SK-N-SH (cell line): ENCODE data around the gene TSPAN3. TPM values are rescaled to one million over a fixed set of nuclear protein-coding genes. Genes with fewer than 3 reads are reported as not detected.

Source experiments
- CTCF ChIA-PET: fragments of 300-600, 350-600 bp; formaldehyde crosslinking; extraction: SDS; loops from one replicate; lab custom pipeline; 2021; lab: Yijun Ruan, JAX
- POLR2A ChIA-PET: fragments of 350-600 bp; sonication (Branson Sonifier 250); formaldehyde crosslinking; extraction: SDS; loops from one replicate; lab custom pipeline; 2020; ENCODE audit warnings: antibody characterized with exemption, inconsistent platforms; lab: Yijun Ruan, JAX
- DNase-seq: peaks from one replicate; pipeline ENCODE4 v3.0.0; 2012
- H2AFZ ChIP-seq: fragments of 200-600 bp; sonication (generic); 2 replicates; pipeline ENCODE4 v1.8.1; 2016; ENCODE audit warnings: antibody characterized with exemption, mild to moderate bottlenecking, low read depth
- H3F3A ChIP-seq: fragments of 200-600 bp; sonication (generic); replicated peaks from 2 replicates; pipeline ENCODE3; 2016; ENCODE audit warnings: antibody characterized with exemption, mild to moderate bottlenecking; ENCODE audit not compliant: insufficient read depth
- H3K27ac ChIP-seq, 2 experiments: fragments of 200-500 bp in 1 of 2; fragments of 200-600 bp in 1 of 2; sonication (Bioruptor generic) in 1 of 2; sonication (generic), shearing (Covaris generic) in 1 of 2; 2 replicates each; pipeline versions ENCODE4 v1.5.1 to v1.6.1; 2014 to 2016; ENCODE audit warnings: low read depth in 2 of 2, inconsistent platforms in 1 of 2, low read length in 1 of 2, mild to moderate bottlenecking in 1 of 2, mixed read lengths in 1 of 2
- H3K27me3 ChIP-seq: fragments of 200-600 bp; sonication (generic), shearing (Covaris generic); 2 replicates; pipeline ENCODE4 v1.6.1; 2016; ENCODE audit warnings: mixed run types; ENCODE audit not compliant: insufficient read depth
- H3K36me3 ChIP-seq, 2 experiments: fragments of 200-500 bp in 1 of 2; fragments of 200-600 bp in 1 of 2; sonication (Bioruptor generic) in 1 of 2; sonication (generic) in 1 of 2; replicated peaks in 1 of 2; 2 replicates each; pipeline versions ENCODE3 to v1.5.1; 2014 to 2016; ENCODE audit warnings: low read length in 1 of 2, mild to moderate bottlenecking in 1 of 2; ENCODE audit not compliant: insufficient read depth in 2 of 2, control insufficient read depth in 1 of 2
- H3K4me1 ChIP-seq, 2 experiments: fragments of 200-500 bp in 1 of 2; fragments of 200-600 bp in 1 of 2; sonication (Bioruptor generic) in 1 of 2; sonication (generic), shearing (Covaris generic) in 1 of 2; 2 replicates each; pipeline versions ENCODE4 v1.5.1 to v1.6.1; 2014 to 2016; ENCODE audit warnings: low read depth in 1 of 2, low read length in 1 of 2, mixed run types in 1 of 2; ENCODE audit not compliant: insufficient read depth in 2 of 2, control insufficient read depth in 1 of 2
- H3K4me2 ChIP-seq: fragments of 200-600 bp; sonication (generic), shearing (Covaris generic); 2 replicates; pipeline ENCODE4 v1.6.1; 2017; ENCODE audit warnings: mixed run types
- H3K4me3 ChIP-seq, 2 experiments: fragments of 200-500 bp in 1 of 2; fragments of 200-600 bp in 1 of 2; sonication (Bioruptor generic) in 1 of 2; sonication (generic), shearing (Covaris generic) in 1 of 2; 2 replicates each; pipeline versions ENCODE4 v1.5.1 to v1.8.1; 2014 to 2016; ENCODE audit warnings: low read depth in 2 of 2, inconsistent platforms in 1 of 2, low read length in 1 of 2, mild to moderate bottlenecking in 1 of 2, mixed read lengths in 1 of 2, moderate library complexity in 1 of 2
- H3K79me2 ChIP-seq: fragments of 200-600 bp; sonication (generic); 2 replicates; pipeline ENCODE4 v1.8.1; 2017; ENCODE audit warnings: mild to moderate bottlenecking; ENCODE audit not compliant: insufficient read depth
- H3K9ac ChIP-seq: fragments of 200-600 bp; sonication (generic); 2 replicates; pipeline ENCODE4 v1.6.1; 2017; ENCODE audit warnings: mixed run types
- H3K9me2 ChIP-seq: fragments of 200-600 bp; sonication (generic); 2 replicates; pipeline ENCODE4 v1.6.1; 2017; ENCODE audit warnings: mixed run types
- H3K9me3 ChIP-seq: fragments of 200-600 bp; sonication (generic); 2 replicates; pipeline ENCODE4 v1.6.1; 2017; ENCODE audit warnings: mixed run types, mild to moderate bottlenecking, moderate library complexity
- H4K20me1 ChIP-seq: fragments of 200-600 bp; sonication (generic); 2 replicates; pipeline ENCODE4 v1.6.1; 2017; ENCODE audit warnings: mild to moderate bottlenecking, mixed run types; ENCODE audit not compliant: insufficient read depth
- CTCF ChIP-seq: fragments of 200-600 bp; sonication (generic); IDR thresholded peaks from 2 replicates; pipeline ENCODE4 v1.6.1; 2017; ENCODE audit warnings: antibody characterized with exemption, mild to moderate bottlenecking, moderate library complexity
- ELF1 ChIP-seq: IDR thresholded peaks from 2 replicates; pipeline ENCODE4 v1.4.0; 2012
- EZH2phosphoT487 ChIP-seq: fragments of 200-600 bp; sonication (generic); IDR thresholded peaks from 2 replicates; pipeline ENCODE4 v1.6.1; 2017; ENCODE audit warnings: low read depth, mixed run types, mild to moderate bottlenecking, antibody characterized with exemption, moderate library complexity, borderline replicate concordance
- FOXJ3 ChIP-seq: sonication (generic); formaldehyde crosslinking; IDR thresholded peaks from 2 replicates; pipeline ENCODE4 v1.5.1; 2020; ENCODE audit warnings: mild to moderate bottlenecking, missing genetic modification reagents
- GABPA ChIP-seq: IDR thresholded peaks from 2 replicates; pipeline ENCODE4 v1.4.0; 2012; ENCODE audit warnings: low read depth, mild to moderate bottlenecking
- GATA2 ChIP-seq: sonication (generic); formaldehyde crosslinking; IDR thresholded peaks from 2 replicates; pipeline ENCODE4 v1.5.0; 2020; ENCODE audit warnings: mild to moderate bottlenecking, missing genetic modification reagents
- NRF1 ChIP-seq: IDR thresholded peaks from 2 replicates; pipeline ENCODE4 v1.6.1; 2012; ENCODE audit warnings: low read depth, mild to moderate bottlenecking, low read length
- RAD21 ChIP-seq: IDR thresholded peaks from 2 replicates; pipeline ENCODE4 v1.6.1; 2012; ENCODE audit warnings: mild to moderate bottlenecking, low read length
- RXRA ChIP-seq: IDR thresholded peaks from 2 replicates; pipeline ENCODE4 v1.4.0; 2012; ENCODE audit warnings: low read depth, mild to moderate bottlenecking, borderline replicate concordance
- TCF12 ChIP-seq: IDR thresholded peaks from 2 replicates; pipeline ENCODE4 v1.4.0; 2012
- USF1 ChIP-seq: IDR thresholded peaks from 2 replicates; pipeline ENCODE4 v1.4.0; 2012; ENCODE audit warnings: low read depth, borderline replicate concordance
- ZBTB33 ChIP-seq: IDR thresholded peaks from 2 replicates; pipeline ENCODE4 v1.4.0; 2012; ENCODE audit warnings: low read depth, borderline replicate concordance
- WGBS: methylation state at CpG from one replicate; pipeline ENCODE4 v1.1.6; 2017; ENCODE audit warnings: low lambda C conversion rate; 5-methylcytosine and 5-hydroxymethylcytosine counted together
- polyA plus RNA-seq, 3 experiments: library from polyadenylated mRNA; depleted of rRNA; stranded (reverse); fragments of >200 nt; gene quantifications; 2 replicates each; pipeline ENCODE4 v1.2.3, GENCODE V29; 2012
- TF ChIP-seq, protein P1 (sequence below): IDR thresholded peaks from 2 replicates; pipeline ENCODE4; 2012
- TF ChIP-seq, protein P2 (sequence below): fragments of 150-350 bp; IDR thresholded peaks from 2 replicates; pipeline ENCODE4 v1.6.1; 2017; ENCODE audit warnings: antibody characterized with exemption, low read length, low read depth, borderline replicate concordance
- TF ChIP-seq, protein P3 (sequence below): IDR thresholded peaks from 2 replicates; pipeline ENCODE4 v1.6.1; 2012; ENCODE audit warnings: mild to moderate bottlenecking, low read depth, low read length, moderate library complexity

TSPAN3 gene
- polyA plus RNA-seq, 1 of the 3 experiments (the other 2 are of a cell fraction), result 409 TPM

DNA sequence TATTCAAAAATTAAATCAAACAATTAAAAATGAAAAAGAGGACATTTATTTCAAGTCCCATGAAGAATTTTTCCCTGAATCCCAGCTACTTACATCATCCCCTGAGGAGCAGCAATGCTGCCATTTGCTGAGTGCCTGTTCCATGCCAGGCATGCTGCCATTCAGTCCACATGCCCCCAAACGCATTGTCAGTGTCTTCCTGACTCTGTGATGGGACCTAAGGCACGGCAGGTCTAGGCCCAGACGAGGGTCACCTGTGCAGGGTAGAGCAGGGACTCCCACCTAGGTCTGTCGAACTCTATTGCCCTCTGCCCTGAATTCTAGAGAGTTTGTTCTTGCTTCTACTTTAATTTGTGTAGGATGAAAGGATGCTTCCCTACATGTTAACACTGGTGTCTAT is 68.9 kb downstream of the TSPAN3 start (continued):
- TF ChIP-seq CTCF (no peak), ELF1 (no peak)
- TF ChIP-seq, all 33 proteins: peak for 0

DNA sequence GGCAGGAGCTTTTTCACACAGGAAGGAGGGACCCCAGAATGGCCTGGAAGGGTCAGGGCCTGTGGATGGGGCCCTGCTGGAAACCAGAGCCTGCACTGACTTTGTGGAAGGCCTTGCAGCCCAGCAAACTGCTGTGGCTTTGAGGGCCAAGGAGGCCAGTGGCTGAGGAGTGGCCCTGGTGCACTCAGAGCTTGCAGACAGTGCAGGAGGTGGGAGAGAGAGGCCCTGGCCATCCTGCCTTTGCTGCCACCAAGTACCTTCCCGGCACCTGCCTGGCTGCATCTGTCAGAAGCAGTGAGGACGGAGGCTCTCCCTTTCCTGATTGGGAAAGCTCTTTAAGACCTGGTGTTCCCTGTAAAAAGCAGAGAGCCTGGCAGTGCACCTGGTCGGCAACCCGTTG is 69.6 kb downstream of the TSPAN3 start:
- Histone ChIP-seq H4K20me1 (no peaks in the 10 kb centered on the region), H3K4me1 (peaks cover 6 to 23% of the 10 kb centered on the region in 2 experiments; a peak in 3 of 4 replicates), H3K4me2 (no peak overlapping the region), H3K9me2 (no peaks in the 10 kb centered on the region), H3K9me3 (no peaks in the 10 kb centered on the region), H3K9ac (no peak overlapping the region), H3K36me3 (no peaks in the 10 kb centered on the region), H3F3A (no peaks in the 10 kb centered on the region), H2AFZ (no peak overlapping the region), H3K27me3 (no peaks in the 10 kb centered on the region), H3K4me3 (no peak overlapping the region), H3K27ac (no peak overlapping the region), H3K79me2 (no peaks in the 10 kb centered on the region)
- 68% methylated on average over 4 of the region's 4 CpGs for WGBS
- TF ChIP-seq GABPA (no peak), FOXJ3 (CRISPR knock-in tag) (no peak), RXRA (no peak), RAD21 (no peak)
- ChIA-PET CTCF (interaction anchor here (0.9 kb wide), 1 partner anchor 8 kb away, joined by 4 read pairs; no protein-coding TSS in a partner anchor), POLR2A (no interaction called here)
- no peak for DNase-seq

GRCh38 chr15:76999996-77000395 is 70.9 kb downstream of the TSPAN3 start:
- no peak overlapping the region for H3K4me2 ChIP-seq
- no peak for DNase-seq
- H3K36me3 ChIP-seq, result no peaks in the 10 kb centered on the region
- CTCF ChIA-PET, result interaction anchor here (0.9 kb wide), 1 partner anchor 617 kb away, joined by 3 read pairs; no protein-coding TSS in a partner anchor
- POLR2A ChIA-PET, result no interaction called here
- H3K9me2 ChIP-seq, result no peaks in the 10 kb centered on the region
- no peaks in the 10 kb centered on the region for H3K79me2 ChIP-seq
- no peaks in the 10 kb centered on the region for H3K9me3 ChIP-seq
- H3F3A ChIP-seq, result no peaks in the 10 kb centered on the region
- no peaks in the 10 kb centered on the region for H3K27me3 ChIP-seq
- H3K9ac ChIP-seq, result no peak overlapping the region
- H3K4me1 ChIP-seq, result peaks cover 16 to 36% of the 10 kb centered on the region in 2 experiments; a peak in 3 of 4 replicates
- H4K20me1 ChIP-seq, result no peaks in the 10 kb centered on the region
- H3K27ac ChIP-seq, result no peak overlapping the region
- 80% methylated on average over 1 of the region's 2 CpGs for WGBS
- H2AFZ ChIP-seq, result no peak overlapping the region
- no peak overlapping the region for H3K4me3 ChIP-seq
- TF ChIP-seq ZBTB33 (no peak), EZH2phosphoT487 (no peak), ELF1 (no peak), TCF12 (no peak), USF1 (no peak), NRF1 (no peak), GATA2 (CRISPR knock-in tag) (no peak)
- TF ChIP-seq, protein P1, sequence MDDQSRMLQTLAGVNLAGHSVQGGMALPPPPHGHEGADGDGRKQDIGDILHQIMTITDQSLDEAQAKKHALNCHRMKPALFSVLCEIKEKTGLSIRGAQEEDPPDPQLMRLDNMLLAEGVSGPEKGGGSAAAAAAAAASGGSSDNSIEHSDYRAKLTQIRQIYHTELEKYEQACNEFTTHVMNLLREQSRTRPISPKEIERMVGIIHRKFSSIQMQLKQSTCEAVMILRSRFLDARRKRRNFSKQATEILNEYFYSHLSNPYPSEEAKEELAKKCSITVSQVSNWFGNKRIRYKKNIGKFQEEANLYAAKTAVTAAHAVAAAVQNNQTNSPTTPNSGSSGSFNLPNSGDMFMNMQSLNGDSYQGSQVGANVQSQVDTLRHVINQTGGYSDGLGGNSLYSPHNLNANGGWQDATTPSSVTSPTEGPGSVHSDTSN, result no peak
- TF ChIP-seq, protein P2, sequence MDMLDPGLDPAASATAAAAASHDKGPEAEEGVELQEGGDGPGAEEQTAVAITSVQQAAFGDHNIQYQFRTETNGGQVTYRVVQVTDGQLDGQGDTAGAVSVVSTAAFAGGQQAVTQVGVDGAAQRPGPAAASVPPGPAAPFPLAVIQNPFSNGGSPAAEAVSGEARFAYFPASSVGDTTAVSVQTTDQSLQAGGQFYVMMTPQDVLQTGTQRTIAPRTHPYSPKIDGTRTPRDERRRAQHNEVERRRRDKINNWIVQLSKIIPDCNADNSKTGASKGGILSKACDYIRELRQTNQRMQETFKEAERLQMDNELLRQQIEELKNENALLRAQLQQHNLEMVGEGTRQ, result no peak
- TF ChIP-seq, protein P3, sequence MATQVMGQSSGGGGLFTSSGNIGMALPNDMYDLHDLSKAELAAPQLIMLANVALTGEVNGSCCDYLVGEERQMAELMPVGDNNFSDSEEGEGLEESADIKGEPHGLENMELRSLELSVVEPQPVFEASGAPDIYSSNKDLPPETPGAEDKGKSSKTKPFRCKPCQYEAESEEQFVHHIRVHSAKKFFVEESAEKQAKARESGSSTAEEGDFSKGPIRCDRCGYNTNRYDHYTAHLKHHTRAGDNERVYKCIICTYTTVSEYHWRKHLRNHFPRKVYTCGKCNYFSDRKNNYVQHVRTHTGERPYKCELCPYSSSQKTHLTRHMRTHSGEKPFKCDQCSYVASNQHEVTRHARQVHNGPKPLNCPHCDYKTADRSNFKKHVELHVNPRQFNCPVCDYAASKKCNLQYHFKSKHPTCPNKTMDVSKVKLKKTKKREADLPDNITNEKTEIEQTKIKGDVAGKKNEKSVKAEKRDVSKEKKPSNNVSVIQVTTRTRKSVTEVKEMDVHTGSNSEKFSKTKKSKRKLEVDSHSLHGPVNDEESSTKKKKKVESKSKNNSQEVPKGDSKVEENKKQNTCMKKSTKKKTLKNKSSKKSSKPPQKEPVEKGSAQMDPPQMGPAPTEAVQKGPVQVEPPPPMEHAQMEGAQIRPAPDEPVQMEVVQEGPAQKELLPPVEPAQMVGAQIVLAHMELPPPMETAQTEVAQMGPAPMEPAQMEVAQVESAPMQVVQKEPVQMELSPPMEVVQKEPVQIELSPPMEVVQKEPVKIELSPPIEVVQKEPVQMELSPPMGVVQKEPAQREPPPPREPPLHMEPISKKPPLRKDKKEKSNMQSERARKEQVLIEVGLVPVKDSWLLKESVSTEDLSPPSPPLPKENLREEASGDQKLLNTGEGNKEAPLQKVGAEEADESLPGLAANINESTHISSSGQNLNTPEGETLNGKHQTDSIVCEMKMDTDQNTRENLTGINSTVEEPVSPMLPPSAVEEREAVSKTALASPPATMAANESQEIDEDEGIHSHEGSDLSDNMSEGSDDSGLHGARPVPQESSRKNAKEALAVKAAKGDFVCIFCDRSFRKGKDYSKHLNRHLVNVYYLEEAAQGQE, result no peak
